Stimulated activated CD8-positive, alpha-beta memory T cell treated with anti-CD3 and anti-CD28 coated beads, Interleukin-4, amount 100 ng/mL, for 48 hours (primary cell): ENCODE results near the gene PODNL1.

ENCODE experiments used
- DNase-seq: peaks from one replicate; pipeline ENCODE4 v3.0.0-alpha.2; 2020

Gene PODNL1

GRCh38 chr19:13887517-13887916 is 50.7 kb downstream of the PODNL1 start:
- no peak for DNase-seq

GRCh38 chr19:13887018-13887436 is 51.2 kb downstream of the PODNL1 start:
- peak; percentile 45 for DNase-seq

GRCh38 chr19:13885826-13886365 is 52.3 kb downstream of the PODNL1 start:
- DNase-seq = no peak

- no peak for DNase-seq
Observed at GRCh38 chr19:13884726-13885591, 53.3 kb downstream of the PODNL1 start.

- no peak for DNase-seq
Observed at GRCh38 chr19:13883516-13884064, 54.6 kb downstream of the PODNL1 start.

- DNase-seq = no peak
Observed at GRCh38 chr19:13882836-13883235, 55.4 kb downstream of the PODNL1 start.

GRCh38 chr19:13882419-13882795 is 55.8 kb downstream of the PODNL1 start:
- no peak for DNase-seq

GRCh38 chr19:13881692-13882418 is 56.4 kb downstream of the PODNL1 start:
- DNase-seq = peak; percentile 59

- DNase-seq = peak; percentile 55
Observed at GRCh38 chr19:13881251-13881691, 56.9 kb downstream of the PODNL1 start.
